Suppressor macrophage treated with lipopolysaccharide for 1 hour (primary cell): ENCODE results near the gene OTOG.
A peak's percentile ranks its signal among the peaks of the same experiment; 100 is the strongest.

Source experiments
- DNase-seq, 3 donors: peaks; one replicate each; pipeline ENCODE4 v3.0.0-alpha.2; 2020 to 2022

Gene OTOG

DNA sequence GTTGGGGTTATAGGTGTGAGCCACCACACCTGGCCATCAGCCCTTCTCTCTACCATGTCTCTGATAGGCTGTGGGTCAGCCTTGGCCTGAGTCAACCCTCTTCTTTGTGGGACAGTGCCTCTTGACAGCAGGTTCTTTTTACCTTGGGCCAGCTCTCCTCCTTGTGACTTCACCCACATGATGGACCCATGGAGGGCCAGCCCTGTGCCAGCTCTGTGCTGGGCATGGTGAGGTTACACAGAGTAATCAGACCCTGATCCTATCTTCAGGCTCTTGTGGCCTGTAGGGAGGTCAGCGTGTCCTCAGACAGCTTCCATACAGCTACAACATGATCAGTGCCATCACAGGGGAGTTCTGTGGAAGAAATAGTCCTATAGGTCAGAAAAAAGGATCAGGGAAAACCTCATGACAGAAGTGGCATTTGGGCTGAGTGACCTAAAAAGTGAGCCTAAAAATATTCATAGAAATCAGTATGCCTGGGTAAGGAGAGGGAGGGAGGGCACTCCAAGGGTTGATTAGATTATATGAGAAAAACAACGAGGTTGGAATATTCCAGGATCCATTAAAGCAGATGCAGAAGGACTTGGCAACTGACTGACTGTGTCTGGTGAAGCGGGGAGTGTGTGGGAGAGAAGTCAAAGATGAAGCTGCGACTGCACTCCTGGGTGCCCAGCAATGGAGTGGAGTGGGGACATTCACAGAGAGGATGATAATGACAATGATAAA, 17.1 kb downstream of the OTOG start:
- no peak for DNase-seq

DNA sequence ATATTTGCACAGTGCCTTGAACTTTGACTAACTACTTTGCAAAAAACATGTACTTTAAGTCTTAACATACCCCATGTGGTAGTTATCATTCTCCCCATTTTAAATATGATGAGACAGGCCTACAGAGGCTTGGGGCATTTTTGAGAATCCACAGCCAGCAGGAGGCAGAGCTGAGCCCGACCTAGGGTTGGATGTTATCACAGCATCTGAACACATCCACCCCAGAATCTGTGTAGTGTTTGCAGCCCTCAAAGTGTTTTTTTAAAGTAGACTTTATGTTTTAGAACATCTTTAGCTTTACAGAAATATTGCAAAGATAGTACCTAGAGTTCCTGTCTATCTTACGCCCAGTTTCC, 17.6 kb downstream of the OTOG start:
- DNase-seq, result peak in 2 of 3 donors; percentile 7 to 12

DNA sequence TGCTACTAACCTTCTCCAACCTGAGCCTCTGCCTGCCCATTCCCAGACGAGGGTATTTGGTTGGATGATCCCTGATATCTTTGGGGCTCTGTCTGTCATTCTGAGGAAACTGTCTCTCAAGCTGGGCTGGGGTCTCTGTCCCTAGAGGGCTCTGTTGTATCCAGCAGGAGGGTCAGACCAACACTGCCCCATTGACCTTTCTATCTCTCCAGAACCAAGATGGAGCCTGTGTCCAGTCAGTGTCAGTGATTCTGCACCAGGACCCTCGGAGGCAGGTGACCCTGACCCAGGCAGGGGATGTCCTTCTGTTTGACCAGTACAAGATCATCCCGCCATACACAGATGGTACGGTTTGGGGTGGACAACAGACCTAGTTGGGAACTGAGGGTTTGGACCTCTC, 21.9 kb downstream of the OTOG start:
- no peak for DNase-seq

DNA sequence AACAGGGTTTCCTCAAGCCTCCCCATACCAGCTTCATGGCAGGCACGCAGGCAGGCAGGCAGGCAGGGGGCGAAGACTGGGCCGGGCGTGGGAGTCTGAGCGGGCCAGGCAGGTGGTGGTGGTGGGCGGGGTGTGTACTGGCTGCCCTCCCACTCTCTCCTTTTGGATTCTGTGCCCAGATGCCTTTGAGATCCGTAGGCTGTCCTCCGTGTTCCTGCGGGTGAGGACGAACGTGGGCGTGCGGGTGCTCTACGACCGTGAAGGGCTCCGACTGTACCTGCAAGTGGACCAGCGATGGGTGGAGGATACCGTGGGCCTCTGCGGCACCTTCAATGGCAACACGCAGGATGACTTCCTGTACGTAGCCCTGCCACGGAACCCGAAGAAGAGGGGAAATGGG, 23.0 kb downstream of the OTOG start:
- DNase-seq, result no peak

DNA sequence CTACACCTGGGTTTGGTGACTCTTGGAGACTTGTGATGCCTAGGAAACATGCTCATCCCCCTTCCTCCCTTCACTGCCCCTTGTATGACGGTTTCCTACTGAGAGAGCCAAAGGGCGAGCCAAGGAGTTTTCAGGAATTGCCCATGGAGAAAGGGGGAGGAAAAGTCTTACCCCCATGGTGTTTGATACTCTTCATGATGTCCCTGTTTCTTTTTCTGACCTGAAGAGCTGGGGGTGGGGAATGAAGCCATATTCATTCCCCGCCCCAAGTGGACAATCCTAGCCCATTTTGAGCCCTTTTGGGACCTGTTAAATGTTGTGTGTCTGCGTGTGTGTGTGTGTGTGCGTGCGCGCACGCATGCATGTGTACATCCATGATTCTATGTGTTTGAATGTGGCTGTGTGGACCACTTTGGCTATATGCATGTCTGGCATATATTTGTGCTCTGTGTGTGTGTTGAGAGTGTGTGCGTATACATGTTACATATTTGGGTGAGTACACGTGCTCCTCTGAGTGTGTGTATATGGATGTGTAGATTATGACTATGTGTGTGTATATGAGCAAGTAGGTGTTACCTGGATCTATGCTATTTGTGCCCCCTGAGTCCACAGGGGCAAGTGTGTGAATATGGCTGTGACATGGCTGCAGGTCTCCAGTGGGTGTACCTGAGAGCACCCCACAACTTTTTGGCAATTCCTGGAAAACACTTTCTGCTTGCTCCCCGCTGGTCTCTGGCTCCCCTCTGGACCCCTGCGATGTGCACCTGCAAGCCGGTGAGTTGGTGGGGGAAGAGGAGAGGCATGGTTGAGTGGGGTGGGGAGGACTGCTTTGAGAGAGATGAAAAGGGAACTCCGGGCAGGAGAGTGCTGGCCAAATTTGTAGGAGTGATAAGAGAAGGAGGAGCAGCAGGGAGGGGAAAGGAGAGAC, 24.6 kb downstream of the OTOG start:
- DNase-seq, result no peak

DNA sequence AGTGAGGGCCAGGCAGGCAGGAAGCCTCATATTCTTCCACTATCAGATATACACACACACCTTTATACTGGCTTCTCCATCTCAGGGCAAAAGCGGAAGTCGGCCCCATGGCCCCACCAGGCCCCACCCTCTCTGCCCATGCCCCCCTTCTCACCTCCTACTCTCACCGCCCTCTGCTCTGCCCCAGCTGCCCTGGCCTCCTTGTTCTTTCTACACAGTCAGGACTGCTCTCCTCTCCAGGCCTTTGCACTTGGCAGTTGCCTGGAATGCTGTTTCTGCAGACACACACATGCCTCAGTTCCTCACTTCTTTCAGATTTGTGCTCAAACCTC, 25.3 kb downstream of the OTOG start:
- no peak for DNase-seq

DNA sequence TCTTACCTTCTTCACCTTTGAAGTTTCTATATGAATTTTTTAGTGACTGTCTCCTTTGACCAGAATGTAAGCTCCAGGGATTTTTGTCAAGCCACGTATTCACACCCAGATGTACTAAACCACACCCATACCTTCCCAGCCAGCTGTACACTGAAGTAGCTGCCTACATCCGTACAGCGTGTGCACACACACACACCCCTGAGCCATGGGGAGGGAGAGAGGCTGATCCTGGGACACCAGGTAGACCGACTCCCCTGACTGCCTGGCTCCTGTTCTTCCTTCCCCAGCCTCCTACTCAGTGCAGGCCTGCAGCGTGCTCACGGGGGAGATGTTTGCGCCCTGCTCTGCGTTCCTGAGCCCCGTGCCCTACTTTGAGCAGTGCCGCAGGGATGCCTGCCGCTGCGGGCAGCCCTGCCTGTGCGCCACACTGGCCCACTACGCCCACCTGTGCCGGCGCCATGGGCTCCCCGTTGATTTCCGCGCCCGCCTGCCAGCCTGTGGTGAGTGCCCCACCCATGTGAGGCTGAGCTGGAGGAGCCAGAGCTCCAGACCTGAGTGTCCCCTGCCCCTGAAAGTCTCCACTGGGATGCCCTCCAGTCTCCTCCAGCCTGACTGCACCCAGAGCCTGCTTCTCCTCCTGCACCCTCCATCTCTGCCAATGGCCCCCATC, 25.9 kb downstream of the OTOG start:
- no peak for DNase-seq

DNA sequence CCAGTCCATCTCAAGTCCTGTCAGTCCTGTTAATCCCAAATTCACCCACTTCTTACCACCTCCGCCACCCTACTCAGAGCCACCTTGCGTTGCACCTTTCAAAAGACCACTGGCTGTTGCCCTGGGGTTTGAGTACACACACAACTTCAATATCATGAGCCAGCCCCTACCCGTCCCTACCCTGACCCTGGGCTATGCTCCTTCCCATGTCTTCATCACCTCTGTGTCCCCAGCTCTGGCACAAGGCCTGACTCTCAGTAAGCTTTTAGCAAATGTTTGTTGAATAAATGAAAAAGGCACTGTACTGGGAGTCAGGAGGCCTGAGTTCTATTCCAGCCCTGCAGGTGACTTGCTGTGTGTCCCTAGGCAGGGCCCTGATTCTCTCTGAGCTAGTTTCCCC, 26.5 kb downstream of the OTOG start:
- DNase-seq, result no peak

DNA sequence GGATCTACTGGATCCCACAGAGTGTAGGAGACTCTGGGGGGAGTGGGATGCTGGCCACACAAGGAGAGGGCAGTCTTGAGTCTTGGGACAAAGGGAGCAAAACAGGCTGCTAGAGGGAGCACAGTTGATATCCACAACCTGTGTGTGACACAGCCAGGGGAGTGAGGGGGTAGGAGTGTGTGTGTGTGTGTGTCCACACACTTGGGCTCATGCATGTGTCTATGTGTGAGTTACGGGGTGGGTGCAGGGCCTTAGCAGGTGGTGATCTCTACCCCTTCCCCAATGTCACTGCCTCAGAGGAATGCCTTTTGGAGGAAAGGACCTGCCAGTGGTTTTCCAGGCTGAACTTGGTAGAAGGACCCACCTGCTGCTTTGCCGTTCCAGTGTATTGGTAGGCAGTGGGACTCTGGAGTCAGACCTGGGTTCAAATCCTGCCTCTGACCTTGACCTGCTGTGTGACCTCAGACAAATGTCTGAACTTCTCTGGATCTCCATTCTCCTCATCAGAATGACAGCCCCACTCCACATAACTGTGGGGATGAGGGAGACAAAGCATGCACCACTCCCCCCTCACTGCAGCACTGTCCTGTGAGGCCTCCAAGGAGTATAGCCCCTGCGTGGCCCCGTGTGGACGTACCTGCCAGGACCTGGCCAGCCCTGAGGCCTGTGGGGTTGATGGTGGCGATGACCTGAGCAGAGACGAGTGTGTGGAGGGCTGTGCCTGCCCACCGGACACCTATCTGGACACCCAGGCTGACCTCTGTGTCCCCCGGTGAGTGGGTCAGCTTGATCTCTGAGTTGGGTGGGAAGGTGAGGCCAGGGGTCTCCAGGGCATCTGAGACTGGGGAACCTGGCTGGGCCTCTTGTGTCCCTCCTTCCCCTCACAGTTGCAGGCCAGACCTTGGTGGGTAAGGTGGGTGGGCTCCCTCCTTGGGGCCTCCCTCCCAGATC, 27.4 kb downstream of the OTOG start:
- DNase-seq, result no peak

DNA sequence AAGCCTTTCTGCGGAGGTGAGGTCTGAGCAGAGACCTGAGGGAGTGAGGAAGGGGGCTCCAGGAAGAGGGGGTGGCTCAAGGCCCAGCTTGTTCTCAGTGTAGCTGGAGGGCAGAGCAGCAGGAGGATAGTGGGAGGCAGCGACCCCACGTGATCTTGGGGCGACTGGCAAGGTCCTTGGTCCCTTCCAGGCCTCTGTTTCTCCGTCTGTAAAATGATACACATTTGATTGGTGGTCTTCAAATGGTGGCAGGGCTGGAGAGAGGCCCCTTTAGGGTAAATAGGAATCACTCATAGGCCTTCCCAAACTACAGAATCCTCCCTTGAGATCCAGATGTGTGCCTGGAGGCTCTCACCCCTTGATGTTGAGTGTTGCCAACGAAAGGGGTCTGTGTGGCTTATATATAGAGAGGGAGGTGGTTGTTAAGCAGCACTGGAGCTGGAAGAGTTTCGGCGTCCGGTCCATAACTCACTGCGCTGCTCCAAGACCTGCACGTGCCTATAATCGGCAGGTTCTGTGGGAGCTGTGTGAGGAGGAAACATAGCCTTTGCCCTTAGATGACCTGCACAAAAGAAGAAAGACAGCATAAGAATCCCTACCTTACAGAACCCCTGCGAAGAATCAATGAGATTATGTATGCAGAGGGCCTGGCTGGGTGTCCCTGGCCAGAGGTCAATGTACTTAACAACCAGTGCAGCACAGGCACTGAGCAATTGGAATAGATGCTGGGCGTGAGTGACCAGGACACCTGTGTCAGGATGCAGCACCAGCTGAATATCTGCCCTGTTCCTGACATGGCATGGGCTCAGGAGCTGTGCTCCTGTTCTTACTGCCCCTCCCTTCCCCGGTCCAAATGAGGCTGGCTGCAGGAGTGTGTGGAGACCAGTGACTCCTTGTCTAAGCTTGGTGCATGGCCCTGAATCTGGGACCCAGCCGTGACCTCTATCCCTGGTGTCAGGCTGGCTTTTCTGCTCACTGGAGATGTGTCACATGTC, 28.7 kb downstream of the OTOG start:
- DNase-seq, result no peak

DNA sequence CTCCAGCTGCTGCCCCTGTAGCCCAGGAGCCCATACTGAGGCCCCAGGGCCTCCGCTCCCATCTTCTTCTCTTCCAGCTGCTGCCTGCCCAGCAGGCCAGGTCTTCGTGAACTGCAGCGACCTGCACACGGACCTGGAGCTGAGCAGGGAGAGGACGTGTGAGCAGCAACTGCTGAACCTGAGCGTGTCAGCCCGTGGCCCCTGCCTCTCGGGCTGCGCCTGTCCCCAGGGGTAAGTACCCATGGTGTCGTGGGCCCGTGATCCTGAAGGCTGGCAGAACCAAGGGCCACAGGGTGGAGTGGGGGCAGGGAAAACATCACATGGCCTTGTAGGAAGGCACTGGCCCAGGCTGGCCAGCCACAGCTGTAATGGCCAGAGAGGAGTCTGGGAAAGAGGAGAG, 31.2 kb downstream of the OTOG start:
- DNase-seq, result no peak

DNA sequence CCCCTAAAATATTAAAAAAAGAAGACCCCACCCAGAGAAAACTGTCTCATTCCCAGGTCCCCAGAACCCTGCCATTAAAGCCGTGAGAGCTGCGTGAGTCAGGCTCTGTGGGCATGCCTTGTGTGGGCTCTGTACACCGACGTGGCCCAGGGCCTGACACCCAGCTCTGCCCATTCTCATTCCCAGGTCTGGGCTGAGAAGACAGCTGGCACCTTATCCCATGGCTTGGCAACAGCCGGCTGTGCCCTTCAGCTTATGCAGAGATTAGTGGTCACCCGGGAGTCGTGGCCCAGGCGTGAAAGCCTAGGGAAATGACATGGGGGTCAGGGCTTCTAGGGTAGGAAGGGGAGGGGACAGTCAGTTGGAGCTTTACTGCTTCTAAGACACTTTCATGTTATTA, 31.9 kb downstream of the OTOG start:
- DNase-seq, result no peak

DNA sequence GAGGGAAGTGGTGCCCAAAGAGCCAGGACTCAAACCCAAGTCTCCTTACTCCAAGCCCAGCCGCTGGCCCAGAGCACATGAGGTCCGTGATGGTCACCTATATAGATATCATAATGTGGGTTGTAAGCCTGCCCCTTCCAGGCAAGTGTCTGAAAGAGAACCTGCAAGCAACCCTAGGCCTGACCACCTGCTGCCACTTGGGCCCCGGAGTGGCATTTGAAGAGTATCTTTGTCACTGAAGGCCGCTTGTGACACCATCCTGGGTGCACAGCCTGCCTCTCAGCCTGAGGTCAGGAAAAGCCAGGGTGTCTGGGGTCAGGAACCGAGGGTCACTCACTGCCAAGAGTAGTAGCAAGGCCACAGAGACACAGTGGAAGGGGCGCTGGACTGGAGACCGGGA, 32.4 kb downstream of the OTOG start:
- DNase-seq, result no peak

DNA sequence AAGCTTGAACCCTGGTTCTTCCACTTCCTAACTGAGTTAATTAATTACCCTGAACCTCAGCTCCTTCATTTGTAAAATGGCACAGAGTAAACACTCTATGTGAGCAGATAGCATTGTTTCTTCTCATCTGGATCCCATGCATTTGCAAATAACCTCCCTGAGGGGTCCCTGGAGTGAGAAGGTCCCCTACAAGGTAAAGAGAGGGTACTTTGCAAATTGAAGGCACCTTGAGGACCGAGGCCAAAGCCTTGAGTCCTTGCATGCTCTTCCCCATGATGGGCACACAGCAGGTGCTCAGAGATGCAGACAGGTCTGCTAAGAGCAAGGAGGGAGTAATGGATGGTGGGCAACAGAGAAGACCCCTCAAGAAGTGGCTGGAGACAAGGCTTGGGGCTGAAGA, 33.2 kb downstream of the OTOG start:
- no peak for DNase-seq

DNA sequence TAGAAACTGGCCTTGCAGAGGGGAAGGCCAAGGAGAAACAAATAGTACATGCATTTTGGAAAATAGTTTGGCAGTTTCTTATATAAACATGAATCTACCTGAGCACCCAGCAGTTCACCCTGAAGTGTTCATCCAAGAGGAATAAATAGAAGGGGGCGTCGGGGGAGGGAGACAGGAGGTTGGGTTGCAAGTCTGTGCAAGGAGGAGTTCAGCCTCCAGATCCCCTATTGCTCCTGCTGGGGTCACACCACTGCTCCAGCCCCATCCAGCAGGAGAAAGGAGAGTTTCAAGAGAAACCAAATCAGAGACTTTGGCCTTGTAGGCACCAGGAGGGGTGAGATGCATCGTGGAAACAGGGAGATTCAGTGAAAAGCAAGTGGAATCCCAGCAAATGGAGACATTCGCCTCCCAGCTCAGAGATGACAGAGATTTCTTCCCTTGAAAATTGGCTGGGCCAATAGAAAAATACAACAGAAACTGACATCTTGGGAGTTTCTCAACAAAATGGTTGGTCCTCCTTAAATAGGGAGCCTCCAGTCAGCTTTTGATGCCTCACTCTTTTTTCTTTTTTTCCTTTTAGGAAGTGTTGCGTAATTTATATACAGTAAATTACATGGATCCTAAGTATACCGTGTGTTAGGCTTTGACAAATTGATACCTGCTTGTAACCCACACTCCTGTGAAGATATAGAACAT, 34.1 kb downstream of the OTOG start:
- DNase-seq, result no peak

DNA sequence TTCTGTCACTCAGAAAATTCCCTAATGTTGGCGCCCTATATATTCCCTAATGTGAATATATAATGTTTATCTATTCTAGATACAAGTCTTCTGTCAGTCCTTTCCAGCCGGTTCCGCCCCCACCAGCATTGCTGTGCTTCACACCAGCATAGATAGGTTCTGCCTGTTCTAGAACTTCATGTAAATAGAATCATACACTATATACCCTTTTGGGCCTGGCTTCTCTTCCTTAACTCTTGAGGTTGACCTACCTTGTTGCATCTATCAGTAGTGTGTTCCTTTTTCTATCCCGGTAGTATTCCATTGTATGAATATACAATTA, 34.6 kb downstream of the OTOG start:
- DNase-seq, result no peak

DNA sequence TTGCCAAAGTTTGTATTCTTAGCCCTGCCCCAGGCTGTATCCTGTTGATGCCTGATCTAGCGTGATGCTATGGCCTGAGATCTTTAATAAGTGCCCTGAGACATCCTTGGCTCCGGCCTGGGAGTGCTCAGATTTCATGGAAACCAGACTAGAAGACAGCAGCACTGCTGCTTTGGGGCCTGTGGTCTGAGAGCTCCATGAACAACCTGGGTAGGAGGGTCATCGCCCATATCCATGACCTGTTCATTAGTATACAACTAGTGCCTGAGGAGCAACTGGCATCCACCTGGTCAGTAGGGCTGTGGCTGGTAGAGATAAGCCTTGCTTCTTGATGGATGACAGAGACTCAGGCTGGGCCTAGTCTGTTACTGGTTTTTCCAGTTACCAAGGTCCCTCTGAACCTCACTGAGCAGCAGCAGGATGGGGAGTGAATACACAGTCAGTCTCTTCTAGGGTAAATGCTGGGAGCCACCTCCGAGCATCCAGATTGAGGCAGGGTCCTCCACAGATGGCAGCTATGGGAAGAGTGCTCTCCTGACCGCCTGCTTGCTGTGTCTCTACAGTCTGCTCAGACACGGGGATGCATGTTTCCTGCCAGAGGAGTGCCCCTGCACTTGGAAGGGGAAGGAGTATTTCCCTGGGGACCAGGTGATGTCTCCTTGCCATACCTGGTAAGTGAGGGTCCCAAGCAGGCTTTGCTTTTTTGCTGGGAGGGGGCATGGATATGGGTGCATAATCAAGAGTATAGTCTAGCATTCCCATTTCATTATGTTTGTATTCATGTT, 39.0 kb downstream of the OTOG start:
- no peak for DNase-seq

DNA sequence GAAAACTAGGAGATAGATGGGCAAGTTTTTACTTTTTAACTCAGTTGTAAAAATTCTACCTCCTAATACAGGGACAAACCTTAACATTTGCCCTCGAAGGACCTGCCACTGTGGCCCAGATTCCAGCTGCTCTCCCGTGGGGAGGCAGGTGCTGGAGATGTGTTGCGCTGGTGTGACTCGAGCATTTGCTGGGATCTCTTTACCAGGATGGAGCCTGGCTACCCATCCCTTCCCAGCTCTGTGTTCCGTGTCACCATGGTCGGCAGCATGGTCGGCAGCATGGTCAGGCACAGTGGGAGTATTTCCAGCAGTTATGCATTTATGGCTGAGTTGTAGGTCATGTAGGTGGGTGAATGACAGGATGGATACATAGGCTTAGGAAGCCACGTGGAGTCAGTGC, 41.1 kb downstream of the OTOG start:
- no peak for DNase-seq

DNA sequence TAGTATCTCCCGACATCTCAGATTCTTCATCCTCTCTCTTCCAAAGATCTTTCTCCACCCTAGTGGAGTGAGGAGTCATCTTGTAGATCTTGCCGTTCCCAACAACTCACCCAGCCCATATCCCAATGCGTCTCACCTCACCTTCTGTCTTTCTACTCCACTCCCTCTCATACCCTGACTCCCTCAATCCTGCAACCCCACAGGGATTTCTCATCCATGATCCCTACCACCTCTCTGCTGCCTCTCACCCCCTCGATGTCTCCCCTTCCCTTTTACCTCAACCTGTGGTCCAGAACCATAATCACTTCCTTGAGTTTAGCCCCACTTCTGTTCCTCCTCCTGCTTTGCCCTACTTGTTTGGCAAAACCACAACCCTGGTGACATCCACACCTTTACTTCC, 41.7 kb downstream of the OTOG start:
- DNase-seq, result no peak

DNA sequence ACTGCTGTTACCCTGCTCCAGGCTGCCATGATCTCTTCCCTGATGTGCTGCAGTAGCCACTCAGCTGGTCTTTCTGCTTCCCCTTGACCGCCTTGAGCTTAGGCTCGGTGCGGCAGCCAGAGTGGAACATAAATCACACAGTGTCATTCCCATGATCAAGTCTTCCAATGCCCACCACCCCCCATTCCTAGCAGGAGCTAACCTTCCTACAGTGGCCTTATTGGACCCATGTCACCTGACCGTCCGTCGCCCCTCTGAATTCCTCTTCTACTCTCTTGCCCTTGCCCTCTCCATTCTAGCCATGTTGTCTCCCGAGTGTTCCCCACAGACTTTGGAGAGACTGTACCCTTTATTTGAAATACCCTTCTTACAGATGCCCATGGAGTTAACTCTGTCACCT, 43.4 kb downstream of the OTOG start:
- no peak for DNase-seq
